GM12878 (cell line): ENCODE measurements around the gene IFNGR2.

Experiments
- MXI1 ChIP-seq: fragments of 150-350 bp; IDR thresholded peaks from 2 replicates; pipeline ENCODE4 v1.6.1; 2011; ENCODE audit warnings: low read depth, mild to moderate bottlenecking, inconsistent platforms, low read length, improper control_type of control experiment
- SIN3A ChIP-seq: IDR thresholded peaks from 2 replicates; pipeline ENCODE4 v1.6.1; 2012; ENCODE audit warnings: low read depth, low read length, improper control_type of control experiment

DNA sequence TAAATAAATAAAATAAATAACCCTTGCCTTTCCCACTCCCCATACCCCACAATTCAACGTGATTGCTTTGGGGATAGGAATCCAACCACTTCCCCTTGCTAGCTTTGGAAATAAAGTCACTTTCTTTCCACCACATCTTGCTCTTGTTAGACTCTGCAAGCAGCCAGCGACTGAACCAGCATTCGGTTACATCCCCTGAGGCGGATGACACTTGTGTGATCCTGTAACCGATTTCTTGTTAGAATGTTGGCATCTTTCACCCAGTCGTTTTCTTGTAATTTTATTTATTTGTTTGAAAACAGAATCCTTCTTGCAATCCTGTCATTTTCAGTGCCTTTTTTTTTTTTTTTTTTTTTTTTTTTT is 1.6 kb upstream of the IFNGR2 start:
- no peak for TF ChIP-seq SIN3A
- no peak for TF ChIP-seq MXI1
